Kidney (tissue), 14 donors: ENCODE data around the gene HOXA9. TPM values are rescaled to one million over a fixed set of nuclear protein-coding genes. Genes with fewer than 3 reads are reported as not detected.

Source experiments
- DNase-seq, 5 donors: peaks; one replicate each; pipeline ENCODE4 v3.0.0-alpha.2; 2013 to 2020
- FAIRE-seq: peaks from 2 replicates; lab custom pipeline; 2012; peaks lifted over from hg19 to GRCh38; lab: Jason Lieb, UNC
- H3K27ac ChIP-seq, 2 donors: one replicate each; pipeline ENCODE4 v1.7.0; 2013; ENCODE audit warnings: low read depth in 2 of 2, low read length in 2 of 2, inconsistent platforms in 1 of 2
- H3K27me3 ChIP-seq: one replicate; pipeline ENCODE4 v1.7.1; 2013; ENCODE audit warnings: low read length, inconsistent platforms; ENCODE audit not compliant: control insufficient read depth, insufficient read depth
- H3K36me3 ChIP-seq, 3 donors: one replicate each; pipeline versions ENCODE4 v1.7.0 to v1.7.1; 2013; ENCODE audit warnings: low read length in 3 of 3, control low read depth in 1 of 3, inconsistent platforms in 1 of 3; ENCODE audit not compliant: insufficient read depth in 3 of 3, control insufficient read depth in 2 of 3
- H3K4me1 ChIP-seq, 3 donors: one replicate each; pipeline versions ENCODE4 v1.7.0 to v1.7.1; 2013; ENCODE audit warnings: low read length in 3 of 3, inconsistent platforms in 1 of 3, low read depth in 1 of 3; ENCODE audit not compliant: control insufficient read depth in 2 of 3, insufficient read depth in 2 of 3
- H3K4me3 ChIP-seq, 3 donors: one replicate each; pipeline versions ENCODE4 v1.7.0 to v1.8.1; 2013; ENCODE audit warnings: low read length in 3 of 3, control low read depth in 1 of 3, inconsistent platforms in 1 of 3
- H3K9ac ChIP-seq, 3 donors: one replicate each; pipeline versions ENCODE4 v1.7.0 to v1.7.1; 2013; ENCODE audit warnings: low read length in 3 of 3, control low read depth in 1 of 3, inconsistent platforms in 1 of 3
- H3K9me3 ChIP-seq, 3 donors: one replicate each; pipeline versions ENCODE4 v1.7.0 to v1.7.1; 2013; ENCODE audit warnings: low read length in 3 of 3, control low read depth in 1 of 3, inconsistent platforms in 1 of 3; ENCODE audit not compliant: control insufficient read depth in 2 of 3, insufficient read depth in 1 of 3
- intact Hi-C: fragments of 100-400 bp; cut with DNase I; formaldehyde crosslinking; loops from one replicate; pipeline ENCODE4 v1.11.1; 2022
- polyA plus RNA-seq: library from polyadenylated mRNA; stranded (reverse); fragments of 350-450 nt; fragmentation: Illumina TruSeq; extraction: RNeasy Lipid Tissue Mini Kit (QIAGEN cat#74804); gene quantifications from one replicate; pipeline ENCODE4 v1.2.3, GENCODE V29; 2014; ENCODE audit warnings: low read depth, low replicate concordance; ENCODE audit not compliant: insufficient read depth
- total RNA-seq: library from RNA; stranded (reverse); fragmentation: NEBNext Ultra II Directional; extraction: Animal tissue kit (Norgen Biotek cat#: 25700); gene quantifications from one replicate; pipeline ENCODE4 v1.2.1, GENCODE V29; 2021
- TF ChIP-seq, protein P1 (sequence below): IDR thresholded peaks from 3 replicates; pipeline ENCODE4 v1.5.1; 2012; ENCODE audit warnings: mild to moderate bottlenecking, moderate library complexity, borderline replicate concordance; ENCODE audit not compliant: insufficient read depth; ENCODE audit errors: extremely low read depth
- donor health status: control.
- donor health status: control.
- donor health status: control.
- donor health status: control.
- donor health status: control.
- donor health status: DM: yes; HTN: yes; CAD: no.
- donor health status: Normal renal cell carcinoma (clear cell type).

Gene HOXA9
- total and polyA plus RNA-seq, 2 donors from 2014 or later: 36.7 to 36.8 TPM

DNA sequence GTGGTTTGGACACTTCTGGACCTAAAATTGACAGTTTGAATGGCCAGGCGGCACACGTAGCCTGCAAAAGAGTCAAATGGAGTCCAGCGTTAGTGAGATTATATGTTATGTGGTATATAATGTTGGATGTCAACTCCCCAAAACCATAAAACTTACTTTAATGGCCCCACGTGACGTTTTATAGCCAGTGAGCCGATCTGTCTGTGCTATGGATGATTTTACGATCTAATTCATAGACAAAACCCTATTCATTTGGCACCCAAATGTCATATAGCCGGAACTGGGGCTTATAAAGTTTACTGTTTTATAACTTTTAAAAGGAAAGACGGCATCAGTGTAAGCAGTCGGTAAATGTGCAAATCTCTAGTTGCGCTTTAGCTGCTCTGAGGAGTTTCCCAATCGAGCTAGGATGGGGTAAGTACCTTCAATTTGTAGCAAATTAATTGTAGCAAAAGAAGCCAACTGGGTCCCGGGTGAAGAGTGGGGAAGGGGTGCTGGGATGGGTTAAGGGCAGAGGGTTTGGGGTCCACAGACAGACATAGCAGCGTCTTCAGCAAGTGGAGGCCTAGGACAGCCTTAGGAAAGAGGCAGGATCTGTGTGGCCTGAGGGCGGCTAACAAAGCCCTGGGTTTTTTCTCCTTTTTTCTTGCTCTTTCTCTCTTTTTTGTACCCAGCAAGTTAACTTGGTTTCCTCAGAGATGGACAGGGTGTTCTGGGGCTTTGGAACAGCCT lies 25.0 kb downstream of the HOXA9 start:
- no peaks in the 10 kb centered on the region for H3K27me3 ChIP-seq
- peaks cover 9 to 27% (median 13%) of the 10 kb centered on the region in 3 donors for H3K4me1 ChIP-seq
- no peaks in the 10 kb centered on the region for H3K9me3 ChIP-seq
- H3K36me3 ChIP-seq: peaks cover 2 to 16% (median 7%) of the 10 kb centered on the region in 3 donors
- peak overlapping the region; percentile 61 to 97 (median 64) for H3K9ac ChIP-seq
- DNase-seq: peak in 3 of 5 donors; percentile 62 to 92 (median 68)
- H3K4me3 ChIP-seq: peak overlapping the region; percentile 38 to 89 (median 45)
- FAIRE-seq: no peak
- intact Hi-C loops: no loop called here
- TF ChIP-seq, protein P1, sequence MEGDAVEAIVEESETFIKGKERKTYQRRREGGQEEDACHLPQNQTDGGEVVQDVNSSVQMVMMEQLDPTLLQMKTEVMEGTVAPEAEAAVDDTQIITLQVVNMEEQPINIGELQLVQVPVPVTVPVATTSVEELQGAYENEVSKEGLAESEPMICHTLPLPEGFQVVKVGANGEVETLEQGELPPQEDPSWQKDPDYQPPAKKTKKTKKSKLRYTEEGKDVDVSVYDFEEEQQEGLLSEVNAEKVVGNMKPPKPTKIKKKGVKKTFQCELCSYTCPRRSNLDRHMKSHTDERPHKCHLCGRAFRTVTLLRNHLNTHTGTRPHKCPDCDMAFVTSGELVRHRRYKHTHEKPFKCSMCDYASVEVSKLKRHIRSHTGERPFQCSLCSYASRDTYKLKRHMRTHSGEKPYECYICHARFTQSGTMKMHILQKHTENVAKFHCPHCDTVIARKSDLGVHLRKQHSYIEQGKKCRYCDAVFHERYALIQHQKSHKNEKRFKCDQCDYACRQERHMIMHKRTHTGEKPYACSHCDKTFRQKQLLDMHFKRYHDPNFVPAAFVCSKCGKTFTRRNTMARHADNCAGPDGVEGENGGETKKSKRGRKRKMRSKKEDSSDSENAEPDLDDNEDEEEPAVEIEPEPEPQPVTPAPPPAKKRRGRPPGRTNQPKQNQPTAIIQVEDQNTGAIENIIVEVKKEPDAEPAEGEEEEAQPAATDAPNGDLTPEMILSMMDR: no peak
- peak overlapping the region; percentile 76 to 97 for H3K27ac ChIP-seq

DNA sequence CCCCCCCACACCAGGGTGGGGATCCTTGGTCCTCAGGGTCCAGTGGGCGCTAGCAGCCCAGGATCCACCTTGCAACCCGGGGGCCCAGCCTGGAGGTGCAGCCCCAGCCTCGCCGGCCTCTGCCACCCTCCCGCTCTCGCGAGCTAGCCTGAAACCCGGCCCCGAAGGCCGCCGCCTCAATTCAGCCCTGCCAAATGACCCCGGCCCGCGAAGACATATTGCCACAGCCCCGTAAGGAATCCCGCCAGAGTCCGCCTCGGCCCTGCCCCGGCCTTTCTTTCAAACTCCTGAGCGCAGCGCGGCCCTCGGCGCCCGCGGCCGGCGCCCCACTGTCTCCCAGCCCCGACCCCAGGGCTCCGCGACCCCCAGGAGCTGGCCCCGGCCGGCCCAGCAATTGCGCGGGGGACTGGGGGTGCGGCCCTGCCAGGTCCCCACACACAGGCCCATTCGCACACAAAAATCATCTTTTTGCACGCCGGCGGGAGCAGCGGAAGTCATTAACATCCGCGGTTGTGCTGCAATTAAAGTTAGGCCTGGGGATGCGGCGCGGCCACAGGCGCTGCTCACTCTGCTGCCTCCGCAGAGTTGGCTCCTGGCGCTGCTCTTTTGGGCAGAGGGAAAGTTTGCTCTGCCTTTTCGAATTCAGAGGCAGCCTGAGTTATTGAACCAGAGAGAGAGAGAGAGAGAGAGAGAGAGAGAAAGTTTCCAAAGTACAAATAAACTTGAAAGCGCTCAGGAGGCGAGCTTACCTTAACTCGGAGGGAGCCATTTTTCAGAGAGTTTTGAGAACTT lies 25.8 kb downstream of the HOXA9 start:
- Histone ChIP-seq H3K9me3 (no peaks in the 10 kb centered on the region), H3K27me3 (no peaks in the 10 kb centered on the region), H3K36me3 (peaks cover 2 to 16% (median 7%) of the 10 kb centered on the region in 3 donors), H3K4me1 (peaks cover 9 to 31% (median 13%) of the 10 kb centered on the region in 3 donors), H3K27ac (peak overlapping the region; percentile 76 to 97), H3K9ac (peak overlapping the region; percentile 61 to 97 (median 64)), H3K4me3 (peak overlapping the region; percentile 38 to 89 (median 45))
- TF ChIP-seq, protein P1: no peak
- peak in 3 of 5 donors; percentile 69 to 87 (median 79) for DNase-seq
- FAIRE-seq: no peak
- intact Hi-C loops: no loop called here

DNA sequence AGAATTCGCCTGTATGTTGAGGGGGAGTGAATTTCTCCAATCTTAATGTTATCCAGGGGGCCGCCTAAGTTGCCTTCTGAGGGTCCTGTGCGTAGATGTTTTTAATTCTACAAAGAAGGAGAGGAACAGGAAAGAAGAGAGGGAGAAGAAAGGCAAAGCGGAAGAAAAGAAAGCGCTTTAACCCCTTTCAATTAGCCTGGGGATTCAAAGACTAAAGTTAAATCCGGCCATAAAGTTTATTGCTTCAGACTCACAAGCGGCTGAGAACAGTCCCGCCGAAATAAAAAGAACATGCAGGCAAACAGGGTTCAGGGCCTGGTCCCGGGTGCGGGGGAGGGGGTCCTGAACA lies 26.4 kb downstream of the HOXA9 start:
- intact Hi-C loops: no loop called here
- no peaks in the 10 kb centered on the region for H3K9me3 ChIP-seq
- FAIRE-seq: no peak
- H3K27ac ChIP-seq: peak overlapping the region; percentile 76 to 97
- peak in 1 of 5 donors; percentile 79 for DNase-seq
- peaks cover 2 to 16% (median 7%) of the 10 kb centered on the region in 3 donors for H3K36me3 ChIP-seq
- no peaks in the 10 kb centered on the region for H3K27me3 ChIP-seq
- H3K4me3 ChIP-seq: peak overlapping the region in 2 of 3 donors; percentile 37 to 89
- H3K4me1 ChIP-seq: peaks cover 9 to 33% (median 16%) of the 10 kb centered on the region in 3 donors
- peak overlapping the region; percentile 15 to 97 (median 28) for H3K9ac ChIP-seq
- TF ChIP-seq, protein P1: no peak
